ENCODE results near the gene PPAT. TPM values are rescaled to one million over a fixed set of nuclear protein-coding genes. Genes with fewer than 3 reads are reported as not detected.

PPAT gene
- total RNA-seq = 11.7 and 15.3 TPM in 2 replicates

GRCh38 chr4:56435140-56435926, at the start of gene PPAT:
PPAT (minus strand) TSS chr4:56435615; CDS start chr4:56435477, 138 bp downstream.

GRCh38 chr4:56467284-56468096, 32.1 kb upstream of the PPAT start, which contains the start of gene SRP72:
SRP72 (plus strand) TSS chr4:56467617; CDS start chr4:56467636, 19 bp downstream.

GRCh38 chr4:56387023-56388001, 48.1 kb downstream of the PPAT start, which contains the start of gene AASDH:
AASDH (minus strand) TSS chr4:56387491; CDS start chr4:56384299, 3,192 bp downstream.

Other genes with a start within 250 kb of the PPAT start
- gene AASDH, start 48.1 kb downstream of the PPAT start, total RNA-seq = 6.4 and 8.1 TPM in 2 replicates
- 76.7 and 106 TPM in 2 replicates for gene PAICS, start 645 bp upstream of the PPAT start, total RNA-seq
- 61.0 and 71.2 TPM in 2 replicates for gene SRP72, start 32.0 kb upstream of the PPAT start, total RNA-seq
- gene ARL9, start 70.2 kb upstream of the PPAT start, total RNA-seq = 1.0 and 1.5 TPM in 2 replicates
- 33.6 and 33.7 TPM in 2 replicates for gene HOPX, start 245.7 kb upstream of the PPAT start, total RNA-seq